Body of pancreas (tissue), 4 donors: Measurements from ENCODE around the gene PPP2R2B. TPM values are rescaled to one million over a fixed set of nuclear protein-coding genes. Genes with fewer than 3 reads are reported as not detected.

ENCODE experiments used
- ATAC-seq: fragments of 150-250 bp; one replicate; pipeline ENCODE4 v1.9.1; 2016
- DNase-seq, 4 donors: peaks; one replicate each; pipeline ENCODE4 v3.0.0-alpha.2; 2019
- H3K27ac ChIP-seq, 4 donors: fragments of 200-600 bp; sonication (generic); 1 replicate in 3 of 4; 2 replicates in 1 of 4; pipeline versions ENCODE4 v1.5.1 to v1.6.1; 2016 to 2019; ENCODE audit warnings: mild to moderate bottlenecking in 1 of 4, mixed read lengths in 1 of 4, moderate library complexity in 1 of 4
- H3K27me3 ChIP-seq, 2 donors: fragments of 200-600 bp; sonication (generic); one replicate each; pipeline ENCODE4 v1.6.0; 2016; ENCODE audit warnings: mild to moderate bottlenecking in 1 of 2
- H3K36me3 ChIP-seq, 2 donors: fragments of 200-600 bp; sonication (generic); replicated peaks in 1 of 2; 2 replicates each; pipeline ENCODE4 v1.5.1; 2016; ENCODE audit warnings: low read depth in 2 of 2; ENCODE audit not compliant: insufficient read depth in 1 of 2
- H3K4me1 ChIP-seq: fragments of 200-600 bp; sonication (generic); one replicate; pipeline ENCODE4 v1.6.0; 2016
- H3K4me3 ChIP-seq, 2 donors: fragments of 200-600 bp; sonication (generic); 1 replicate in 1 of 2; 2 replicates in 1 of 2; pipeline ENCODE4 v1.5.1; 2016 to 2019
- H3K9me3 ChIP-seq, 3 donors: fragments of 200-600 bp; sonication (generic); 1 replicate in 2 of 3; 2 replicates in 1 of 3; pipeline ENCODE4 v1.5.1; 2016
- POLR2A ChIP-seq, 3 donors: fragments of 450-650 bp; IDR thresholded peaks; one replicate each; pipeline ENCODE4 v1.6.1; 2016; ENCODE audit warnings: antibody characterized with exemption in 3 of 3, mild to moderate bottlenecking in 2 of 3
- WGBS, 2 donors: methylation state at CpG; one replicate each; pipeline ENCODE4 v1.1.5; 2017; 5-methylcytosine and 5-hydroxymethylcytosine counted together
- intact Hi-C: fragments of 100-400 bp; cut with DNase I; formaldehyde crosslinking; loops from one replicate; pipeline ENCODE4 v1.15.1; 2023
- total RNA-seq, 2 donors: library from RNA; depleted of rRNA; stranded (reverse); fragments of >200 nt; gene quantifications; one replicate each; pipeline ENCODE4 v1.1.0, GENCODE V29; 2016
- TF ChIP-seq, protein P1 (sequence below), 7 experiments: fragments of 450-650 bp in 4 of 7; fragments of 200-600 bp in 3 of 7; sonication (generic) in 3 of 7; IDR thresholded peaks; one replicate each; pipeline ENCODE4 v1.5.1; 2016 to 2019; ENCODE audit warnings: antibody characterized with exemption in 7 of 7

PPP2R2B gene
- total RNA-seq, 2 donors from 2014 or later = 0.26 TPM; not detected in 1

DNA sequence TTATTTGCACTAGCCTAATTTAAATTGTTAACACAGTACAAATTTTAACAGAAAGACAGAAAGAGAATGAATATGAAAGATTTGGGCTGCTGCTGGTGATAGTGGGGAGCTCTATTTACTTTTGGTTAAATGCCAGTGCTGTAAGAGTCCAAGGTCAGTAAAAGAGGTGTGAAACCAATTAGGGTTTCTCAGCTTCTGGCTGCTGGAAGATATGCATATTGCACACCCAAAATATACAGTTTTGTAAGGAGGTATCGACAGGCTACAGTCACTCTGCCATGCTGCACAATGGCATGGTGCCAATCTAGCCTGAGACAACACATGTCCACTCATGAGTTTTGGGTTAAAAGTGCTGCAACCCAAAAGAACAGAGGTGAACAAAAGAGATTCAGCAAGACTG lies 79.3 kb downstream of the PPP2R2B start:
- Histone ChIP-seq H3K27ac (no peak overlapping the region), H3K27me3 (no peaks in the 10 kb centered on the region), H3K9me3 (no peaks in the 10 kb centered on the region), H3K36me3 (no peaks in the 10 kb centered on the region), H3K4me3 (no peak overlapping the region), H3K4me1 (no peaks in the 10 kb centered on the region)
- DNase-seq = no peak
- 39 to 50% methylated on average over 1 of the region's 1 CpG for WGBS, 2 donors
- ATAC-seq = no peak
- intact Hi-C loops = no loop called here
- TF ChIP-seq, protein P1, sequence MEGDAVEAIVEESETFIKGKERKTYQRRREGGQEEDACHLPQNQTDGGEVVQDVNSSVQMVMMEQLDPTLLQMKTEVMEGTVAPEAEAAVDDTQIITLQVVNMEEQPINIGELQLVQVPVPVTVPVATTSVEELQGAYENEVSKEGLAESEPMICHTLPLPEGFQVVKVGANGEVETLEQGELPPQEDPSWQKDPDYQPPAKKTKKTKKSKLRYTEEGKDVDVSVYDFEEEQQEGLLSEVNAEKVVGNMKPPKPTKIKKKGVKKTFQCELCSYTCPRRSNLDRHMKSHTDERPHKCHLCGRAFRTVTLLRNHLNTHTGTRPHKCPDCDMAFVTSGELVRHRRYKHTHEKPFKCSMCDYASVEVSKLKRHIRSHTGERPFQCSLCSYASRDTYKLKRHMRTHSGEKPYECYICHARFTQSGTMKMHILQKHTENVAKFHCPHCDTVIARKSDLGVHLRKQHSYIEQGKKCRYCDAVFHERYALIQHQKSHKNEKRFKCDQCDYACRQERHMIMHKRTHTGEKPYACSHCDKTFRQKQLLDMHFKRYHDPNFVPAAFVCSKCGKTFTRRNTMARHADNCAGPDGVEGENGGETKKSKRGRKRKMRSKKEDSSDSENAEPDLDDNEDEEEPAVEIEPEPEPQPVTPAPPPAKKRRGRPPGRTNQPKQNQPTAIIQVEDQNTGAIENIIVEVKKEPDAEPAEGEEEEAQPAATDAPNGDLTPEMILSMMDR (IDR thresholded peaks at IDR 0.05) = no peak
- no peak for TF ChIP-seq POLR2A (IDR thresholded peaks at IDR 0.05)

DNA sequence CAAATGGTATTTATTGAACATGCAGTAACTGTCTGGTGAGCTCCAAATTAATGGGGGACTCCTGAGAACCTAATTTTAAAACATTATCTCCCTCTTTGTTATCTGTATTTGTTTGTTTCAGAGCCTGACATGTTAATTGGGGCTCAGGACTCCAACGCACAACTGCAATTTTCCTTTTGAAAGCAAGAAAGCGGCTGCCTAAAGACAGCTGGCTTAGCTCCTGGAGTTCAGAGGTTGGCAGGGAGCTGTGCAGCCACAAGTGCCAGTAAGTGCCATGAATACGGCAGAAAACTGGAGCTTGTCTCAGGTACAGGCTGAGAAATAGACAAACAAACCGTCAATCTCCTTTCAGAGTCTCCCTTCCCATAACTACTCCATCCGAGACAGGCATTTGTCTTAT lies 80.9 kb downstream of the PPP2R2B start:
- Histone ChIP-seq H3K9me3 (no peaks in the 10 kb centered on the region), H3K27me3 (no peaks in the 10 kb centered on the region), H3K27ac (no peak overlapping the region), H3K4me3 (no peak overlapping the region), H3K4me1 (no peaks in the 10 kb centered on the region), H3K36me3 (no peaks in the 10 kb centered on the region)
- 58 to 65% methylated on average over 5 of the region's 5 CpGs for WGBS, 2 donors
- TF ChIP-seq, protein P1 (IDR thresholded peaks at IDR 0.05) = no peak
- no peak for TF ChIP-seq POLR2A (IDR thresholded peaks at IDR 0.05)
- DNase-seq = no peak
- no peak for ATAC-seq
- intact Hi-C loops = no loop called here

DNA sequence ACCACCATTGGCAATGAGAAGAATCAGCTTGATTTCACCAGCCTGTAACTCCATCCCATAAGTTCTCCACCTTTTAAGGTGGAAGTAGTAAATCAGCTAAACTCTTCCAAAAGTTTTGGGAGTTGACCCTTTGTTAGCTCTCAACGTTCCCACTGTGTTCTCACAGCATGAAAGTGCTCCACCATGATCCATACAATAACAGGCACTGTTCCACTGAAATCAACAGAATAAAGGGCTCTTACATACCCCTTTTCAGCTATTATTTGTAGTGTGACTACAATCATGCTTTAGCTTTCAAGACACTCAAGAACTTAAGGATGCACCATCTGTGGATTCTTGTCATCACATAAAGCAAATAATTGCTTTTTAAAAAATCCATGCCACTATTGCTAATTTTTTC lies 81.6 kb downstream of the PPP2R2B start:
- DNase-seq = no peak
- Histone ChIP-seq H3K4me1 (no peaks in the 10 kb centered on the region), H3K27ac (no peak overlapping the region), H3K9me3 (no peaks in the 10 kb centered on the region), H3K4me3 (no peak overlapping the region), H3K27me3 (no peaks in the 10 kb centered on the region), H3K36me3 (no peaks in the 10 kb centered on the region)
- no peak for ATAC-seq
- intact Hi-C loops = no loop called here
- WGBS, 2 donors = 38 to 54% methylated on average over 1 of the region's 1 CpG
- TF ChIP-seq POLR2A (IDR thresholded peaks at IDR 0.05) = no peak
- TF ChIP-seq, protein P1 (IDR thresholded peaks at IDR 0.05) = no peak

DNA sequence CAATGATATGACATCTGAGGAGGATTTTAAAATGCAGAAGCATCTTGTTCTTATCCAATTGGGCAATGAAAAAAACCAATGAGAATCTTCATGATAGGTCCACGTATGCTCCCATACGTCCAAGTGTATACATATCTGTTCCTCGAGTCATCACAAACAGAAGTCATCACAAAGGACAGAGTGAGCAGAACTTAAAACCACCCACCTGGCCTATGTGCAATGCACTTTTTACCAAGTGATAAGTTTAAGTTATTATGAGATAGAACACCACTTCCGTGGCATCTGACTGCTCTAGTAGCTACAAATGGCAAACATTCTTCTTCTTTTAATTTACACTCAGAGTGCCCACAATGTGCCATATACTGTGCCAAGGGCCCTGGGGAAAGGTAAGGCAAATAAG lies 82.4 kb downstream of the PPP2R2B start:
- 67 to 78% methylated on average over 4 of the region's 4 CpGs for WGBS, 2 donors
- Histone ChIP-seq H3K27me3 (no peaks in the 10 kb centered on the region), H3K27ac (peak overlapping the region in 1 of 4 donors; percentile 5), H3K4me3 (no peak overlapping the region), H3K36me3 (no peaks in the 10 kb centered on the region), H3K4me1 (no peaks in the 10 kb centered on the region), H3K9me3 (no peaks in the 10 kb centered on the region)
- TF ChIP-seq, protein P1 (IDR thresholded peaks at IDR 0.05) = no peak
- no peak for TF ChIP-seq POLR2A (IDR thresholded peaks at IDR 0.05)
- DNase-seq (no peak), ATAC-seq (no peak)
- intact Hi-C loops = no loop called here

DNA sequence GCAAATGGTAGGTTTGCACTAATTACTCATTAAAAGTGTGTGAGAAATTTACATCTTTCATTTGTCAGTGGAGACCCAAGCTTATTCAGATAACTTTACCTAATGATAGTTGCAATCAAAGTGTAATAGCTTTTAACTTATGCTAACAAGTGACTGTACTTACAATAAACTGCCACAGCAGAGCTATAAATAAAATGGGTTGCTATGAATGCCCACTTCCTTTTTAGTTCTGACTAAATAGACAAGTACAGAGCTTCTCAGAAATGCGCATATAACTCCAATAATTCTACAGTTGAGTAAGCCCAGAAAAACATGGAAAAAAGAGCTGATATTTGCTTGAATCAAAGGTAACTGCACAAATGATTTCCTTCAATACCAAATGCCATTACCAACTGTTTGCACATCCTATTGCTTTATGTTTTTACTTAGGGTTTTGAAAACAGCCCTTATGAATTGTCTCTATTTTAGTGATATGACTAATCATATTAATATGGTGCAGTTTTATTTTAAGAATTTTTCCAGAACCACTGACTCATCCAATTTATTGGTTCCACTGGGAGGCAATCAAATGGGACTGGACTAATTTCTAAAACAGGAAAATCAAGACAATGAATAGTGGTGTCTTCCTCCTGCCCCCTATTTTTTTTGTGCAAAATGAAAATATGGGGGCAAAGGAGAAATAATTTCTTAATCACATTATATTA lies 84.1 kb downstream of the PPP2R2B start:
- DNase-seq (no peak), ATAC-seq (no peak)
- H3K9me3 ChIP-seq = no peaks in the 10 kb centered on the region
- H3K4me3 ChIP-seq = no peak overlapping the region
- no peak overlapping the region for H3K27ac ChIP-seq
- H3K36me3 ChIP-seq = no peaks in the 10 kb centered on the region
- no peaks in the 10 kb centered on the region for H3K27me3 ChIP-seq
- 66 to 69% methylated on average over 1 of the region's 1 CpG for WGBS, 2 donors
- no peak for TF ChIP-seq POLR2A (IDR thresholded peaks at IDR 0.05)
- TF ChIP-seq, protein P1 (IDR thresholded peaks at IDR 0.05) = no peak
- intact Hi-C loops = no loop called here
- H3K4me1 ChIP-seq = no peaks in the 10 kb centered on the region
